ENCODE results near the gene WDR72. TPM values are rescaled to one million over a fixed set of nuclear protein-coding genes. Genes with fewer than 3 reads are reported as not detected.
"Not testable (repeated sequence)": the region's sequence is repeated elsewhere in the genome, so short reads cannot be mapped to it uniquely, and the experiment has no call there.

The WDR72 gene
- total RNA-seq, 1 experiment from 2014 or later: 3.9 TPM

DNA sequence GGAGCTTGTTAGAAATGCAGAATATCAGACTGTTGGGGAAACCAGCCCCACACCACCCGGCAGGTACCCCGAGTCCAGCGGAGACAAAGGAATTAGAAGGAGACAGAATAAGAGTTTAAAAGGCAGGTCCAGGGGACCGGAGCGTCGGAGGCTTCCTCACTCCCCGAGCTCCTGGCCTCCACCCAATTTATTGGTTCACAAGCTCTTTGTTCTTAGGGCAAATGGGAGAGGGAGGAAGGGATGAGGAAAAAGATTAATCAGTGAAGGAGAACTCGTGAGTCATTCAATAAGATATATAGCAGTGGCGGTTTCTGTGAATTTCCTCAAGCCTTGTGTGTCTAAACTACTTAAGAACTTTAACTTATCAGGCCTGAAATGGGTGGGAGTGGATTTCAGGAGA is 32.1 kb upstream of the WDR72 start:
- H3K27me3 Mint-ChIP-seq (ENCODE audit: unreplicated experiment): no peaks in the 10 kb centered on the region
- peak; percentile 54 for DNase-seq

DNA sequence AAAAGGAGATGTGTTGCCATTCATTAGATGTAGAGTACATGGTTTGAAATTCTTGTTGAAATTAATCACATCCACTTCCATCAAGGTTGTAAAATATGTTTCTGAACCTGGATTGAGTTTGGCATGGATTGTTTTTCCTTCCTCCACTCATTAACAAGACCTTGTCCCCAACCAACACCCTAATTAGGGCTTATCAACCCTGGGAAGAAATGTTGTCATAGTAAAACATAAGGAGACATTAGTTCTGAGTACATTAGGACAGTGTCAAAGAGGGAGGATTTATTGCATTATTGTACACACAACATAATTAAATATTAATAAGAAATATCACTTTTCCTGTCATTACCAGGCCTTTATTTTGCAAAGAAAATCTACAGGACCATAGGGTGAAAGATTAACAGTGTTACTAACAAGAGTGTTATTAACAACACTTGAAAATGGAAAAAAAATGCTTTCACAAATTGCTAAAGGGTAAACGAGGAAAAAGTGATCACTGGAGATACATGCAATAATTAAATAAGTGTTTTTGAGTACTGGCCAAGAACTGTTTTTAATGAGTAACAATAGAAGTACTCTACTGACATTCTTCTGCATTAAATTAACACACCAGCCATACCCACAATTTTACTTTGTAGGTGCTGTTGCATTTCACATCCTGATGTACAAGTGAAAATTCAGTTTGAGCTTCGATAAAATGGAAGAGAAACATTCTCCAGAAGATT is 30.4 kb upstream of the WDR72 start:
- Mint-ChIP-seq H3K9me3 (ENCODE audit: low read depth, unreplicated experiment) (peaks cover 4% of the 10 kb centered on the region), H3K27ac (ENCODE audit: unreplicated experiment) (peak overlapping the region; percentile 69), H3K4me1 (ENCODE audit: low read depth, unreplicated experiment) (peaks cover 40% of the 10 kb centered on the region), H3K4me3 (ENCODE audit: low read depth, unreplicated experiment) (peak overlapping the region; percentile 9), H3K36me3 (ENCODE audit: insufficient read depth, unreplicated experiment) (no peaks in the 10 kb centered on the region), H3K27me3 (ENCODE audit: unreplicated experiment) (no peaks in the 10 kb centered on the region)
- intact Hi-C loops (cut with micrococcal nuclease; ENCODE audit: unreplicated experiment): loop anchor here (5.0 kb wide), 1 partner anchor 48 kb away; no protein-coding TSS in a partner anchor
- BruUV-seq (replicated peaks): no TSS peak
- no peak for DNase-seq
- TF ChIP-seq, protein P1, sequence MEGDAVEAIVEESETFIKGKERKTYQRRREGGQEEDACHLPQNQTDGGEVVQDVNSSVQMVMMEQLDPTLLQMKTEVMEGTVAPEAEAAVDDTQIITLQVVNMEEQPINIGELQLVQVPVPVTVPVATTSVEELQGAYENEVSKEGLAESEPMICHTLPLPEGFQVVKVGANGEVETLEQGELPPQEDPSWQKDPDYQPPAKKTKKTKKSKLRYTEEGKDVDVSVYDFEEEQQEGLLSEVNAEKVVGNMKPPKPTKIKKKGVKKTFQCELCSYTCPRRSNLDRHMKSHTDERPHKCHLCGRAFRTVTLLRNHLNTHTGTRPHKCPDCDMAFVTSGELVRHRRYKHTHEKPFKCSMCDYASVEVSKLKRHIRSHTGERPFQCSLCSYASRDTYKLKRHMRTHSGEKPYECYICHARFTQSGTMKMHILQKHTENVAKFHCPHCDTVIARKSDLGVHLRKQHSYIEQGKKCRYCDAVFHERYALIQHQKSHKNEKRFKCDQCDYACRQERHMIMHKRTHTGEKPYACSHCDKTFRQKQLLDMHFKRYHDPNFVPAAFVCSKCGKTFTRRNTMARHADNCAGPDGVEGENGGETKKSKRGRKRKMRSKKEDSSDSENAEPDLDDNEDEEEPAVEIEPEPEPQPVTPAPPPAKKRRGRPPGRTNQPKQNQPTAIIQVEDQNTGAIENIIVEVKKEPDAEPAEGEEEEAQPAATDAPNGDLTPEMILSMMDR (IDR thresholded peaks at IDR 0.05; ENCODE audit: unreplicated experiment): no peak
- CTCF ChIA-PET: interaction anchor here (0.6 kb wide), 1 partner anchor 30 kb away, joined by 8 read pairs; the partner anchor contains the start of gene WDR72

More for the DNA sequence above, 32.1 kb upstream of the WDR72 start:
- no TSS peak for BruUV-seq (replicated peaks)
- Mint-ChIP-seq H3K27ac (ENCODE audit: unreplicated experiment) (peak overlapping the region; percentile 62), H3K4me1 (ENCODE audit: low read depth, unreplicated experiment) (peaks cover 40% of the 10 kb centered on the region), H3K36me3 (ENCODE audit: insufficient read depth, unreplicated experiment) (no peaks in the 10 kb centered on the region), H3K9me3 (ENCODE audit: low read depth, unreplicated experiment) (no peaks in the 10 kb centered on the region), H3K4me3 (ENCODE audit: low read depth, unreplicated experiment) (peak overlapping the region; percentile 22)
- CTCF ChIA-PET: interaction anchor here (1.0 kb wide), 1 partner anchor 337 kb away, joined by 3 read pairs; no protein-coding TSS in a partner anchor
- intact Hi-C loops (cut with micrococcal nuclease; ENCODE audit: unreplicated experiment): loop anchor here (5.0 kb wide), 1 partner anchor 49 kb away; no protein-coding TSS in a partner anchor
- TF ChIP-seq, protein P1 (IDR thresholded peaks at IDR 0.05; ENCODE audit: unreplicated experiment): no peak

- intact Hi-C loops (cut with micrococcal nuclease; ENCODE audit: unreplicated experiment): no loop called here
- CTCF ChIA-PET: no interaction called here
- peaks cover 10% of the 10 kb centered on the region for H3K9me3 Mint-ChIP-seq (ENCODE audit: low read depth, unreplicated experiment)
- peaks cover 26% of the 10 kb centered on the region for H3K4me1 Mint-ChIP-seq (ENCODE audit: low read depth, unreplicated experiment)
- no peak overlapping the region for H3K27ac Mint-ChIP-seq (ENCODE audit: unreplicated experiment)
- DNase-seq: no peak
- BruUV-seq (replicated peaks): no TSS peak
- no peaks in the 10 kb centered on the region for H3K27me3 Mint-ChIP-seq (ENCODE audit: unreplicated experiment)
- no peak overlapping the region for H3K4me3 Mint-ChIP-seq (ENCODE audit: low read depth, unreplicated experiment)
- TF ChIP-seq, protein P1 (IDR thresholded peaks at IDR 0.05; ENCODE audit: unreplicated experiment): no peak
- no peaks in the 10 kb centered on the region for H3K36me3 Mint-ChIP-seq (ENCODE audit: insufficient read depth, unreplicated experiment)
These were observed 26.9 kb upstream of the WDR72 start for GRCh38 chr15:53786401-53786800.

GRCh38 chr15:53785241-53785640 is 25.8 kb upstream of the WDR72 start:
- H3K36me3 Mint-ChIP-seq (ENCODE audit: insufficient read depth, unreplicated experiment); BruUV-seq (replicated peaks): not testable (repeated sequence)

GRCh38 chr15:53762916-53763315 is 3.5 kb upstream of the WDR72 start:
- Mint-ChIP-seq H3K4me3 (ENCODE audit: low read depth, unreplicated experiment) (no peak overlapping the region), H3K9me3 (ENCODE audit: low read depth, unreplicated experiment) (no peaks in the 10 kb centered on the region), H3K4me1 (ENCODE audit: low read depth, unreplicated experiment) (no peaks in the 10 kb centered on the region), H3K36me3 (ENCODE audit: insufficient read depth, unreplicated experiment) (peaks cover 6% of the 10 kb centered on the region), H3K27me3 (ENCODE audit: unreplicated experiment) (no peaks in the 10 kb centered on the region), H3K27ac (ENCODE audit: unreplicated experiment) (no peak overlapping the region)
- intact Hi-C loops (cut with micrococcal nuclease; ENCODE audit: unreplicated experiment): no loop called here
- DNase-seq: no peak
- TF ChIP-seq, protein P1 (IDR thresholded peaks at IDR 0.05; ENCODE audit: unreplicated experiment): no peak
- no TSS peak for BruUV-seq (replicated peaks)
- CTCF ChIA-PET: no interaction called here

More at GRCh38 chr15:53785241-53785640, 25.8 kb upstream of the WDR72 start:
- intact Hi-C loops (cut with micrococcal nuclease; ENCODE audit: unreplicated experiment); H3K27ac Mint-ChIP-seq (ENCODE audit: unreplicated experiment); H3K27me3 Mint-ChIP-seq (ENCODE audit: unreplicated experiment); DNase-seq; H3K4me3 Mint-ChIP-seq (ENCODE audit: low read depth, unreplicated experiment); H3K9me3 Mint-ChIP-seq (ENCODE audit: low read depth, unreplicated experiment): not testable (repeated sequence)
- CTCF ChIA-PET: interaction anchor here (0.6 kb wide), 1 partner anchor 1686 kb away, joined by 5 read pairs; no protein-coding TSS in a partner anchor
- peaks cover 15% of the 10 kb centered on the region for H3K4me1 Mint-ChIP-seq (ENCODE audit: low read depth, unreplicated experiment)
